PC-3 (cell line): ENCODE measurements around the gene REV1. TPM values are rescaled to one million over a fixed set of nuclear protein-coding genes. Genes with fewer than 3 reads are reported as not detected.

Experiments used
- ATAC-seq: fragments of 200-7000 bp; cut with Tn5 transposase; 2 replicates; pipeline ENCODE4 v1.9.1; 2020; ENCODE audit warnings: mild to moderate bottlenecking, moderate library complexity
- BruUV-seq: library from RNA; stranded (reverse); fragments of 400-500 nt; replicated peaks from 2 replicates; lab custom pipeline; 2021; lab: Mats Ljungman, UMichigan
- CTCF ChIA-PET: fragments of 300-600 bp; sonication (Branson Sonifier 250); formaldehyde crosslinking; loops from one replicate; lab custom pipeline; 2022; ENCODE audit warnings: antibody characterized with exemption; lab: Charles Lee
- POLR2A ChIA-PET: fragments of 300-600 bp; sonication (Branson Sonifier 250); formaldehyde crosslinking; loops from one replicate; lab custom pipeline; 2022; ENCODE audit warnings: antibody characterized with exemption; ENCODE audit not compliant: unreplicated experiment; lab: Charles Lee
- DNase-seq: peaks from one replicate; pipeline ENCODE4 v3.0.0-alpha.2; 2015
- H2AFZ ChIP-seq: fragments of 300-600 bp; sonication (generic); 2 replicates; pipeline ENCODE4 v1.6.0; 2016; ENCODE audit warnings: antibody characterized with exemption, low read length
- H3F3A ChIP-seq: fragments of 300-600 bp; sonication (generic); one replicate; pipeline ENCODE4 v1.6.0; 2017; ENCODE audit warnings: antibody characterized with exemption, low read length, control low read depth, mild to moderate bottlenecking; ENCODE audit not compliant: unreplicated experiment
- H3K27ac ChIP-seq: fragments of 300-600 bp; sonication (generic); 2 replicates; pipeline ENCODE4 v1.5.1; 2016; ENCODE audit warnings: mild to moderate bottlenecking, low read length
- H3K27me3 ChIP-seq: fragments of 300-600 bp; sonication (generic); 2 replicates; pipeline ENCODE4 v1.6.1; 2016; ENCODE audit warnings: low read length, mixed read lengths
- H3K36me3 ChIP-seq: fragments of 300-600 bp; sonication (generic); 2 replicates; pipeline ENCODE4 v1.6.1; 2016; ENCODE audit warnings: low read depth, mixed run types, low read length, mixed read lengths
- H3K4me1 ChIP-seq: fragments of 300-600 bp; sonication (generic); 2 replicates; pipeline ENCODE4 v1.5.1; 2016; ENCODE audit warnings: low read length; ENCODE audit not compliant: insufficient read depth
- H3K4me2 ChIP-seq: fragments of 300-600 bp; sonication (generic); 2 replicates; pipeline ENCODE4 v1.6.0; 2016; ENCODE audit warnings: low read length
- H3K4me3 ChIP-seq: fragments of 300-600 bp; sonication (generic); 2 replicates; pipeline ENCODE4 v1.5.1; 2016; ENCODE audit warnings: mild to moderate bottlenecking, low read length, mixed read lengths
- H3K79me2 ChIP-seq: fragments of 300-600 bp; sonication (generic); 2 replicates; pipeline ENCODE4 v1.6.1; 2017; ENCODE audit warnings: low read length, mixed read lengths
- H3K9ac ChIP-seq: fragments of 300-600 bp; sonication (generic); 2 replicates; pipeline ENCODE4 v1.6.0; 2016; ENCODE audit warnings: mild to moderate bottlenecking, low read length
- H3K9me2 ChIP-seq: fragments of 300-600 bp; sonication (generic); replicated peaks from 2 replicates; pipeline ENCODE4 v1.6.1; 2016; ENCODE audit warnings: mixed run types, low read length, mixed read lengths
- H3K9me3 ChIP-seq: fragments of 300-600 bp; sonication (generic); 2 replicates; pipeline ENCODE4 v1.6.1; 2016; ENCODE audit warnings: low read length, mixed read lengths
- H4K20me1 ChIP-seq: fragments of 300-600 bp; sonication (generic); 2 replicates; pipeline ENCODE4 v1.6.1; 2016; ENCODE audit warnings: low read length, mixed read lengths
- CTCF ChIP-seq: fragments of 300-600 bp; sonication (generic); conservative IDR thresholded peaks from 2 replicates; pipeline ENCODE4 v1.5.1; 2017; ENCODE audit warnings: antibody characterized with exemption, low read depth, mild to moderate bottlenecking, low read length
- EZH2 ChIP-seq: fragments of 300-600 bp; sonication (generic); IDR thresholded peaks from one replicate; pipeline ENCODE4 v1.6.1; 2017; ENCODE audit warnings: antibody characterized with exemption, mild to moderate bottlenecking, low read length; ENCODE audit not compliant: unreplicated experiment
- EZH2phosphoT487 ChIP-seq: fragments of 300-600 bp; sonication (generic); IDR thresholded peaks from 2 replicates; pipeline ENCODE4 v1.6.1; 2018; ENCODE audit warnings: mild to moderate bottlenecking, antibody characterized with exemption, low read length, borderline replicate concordance
- intact Hi-C: fragments of 100-400 bp; cut with micrococcal nuclease; formaldehyde crosslinking; loops from 2 replicates; pipeline ENCODE4 v1.9.0; 2023
- total RNA-seq: library from RNA; depleted of rRNA; stranded (reverse); fragments of >200 nt; gene quantifications from 2 replicates; pipeline ENCODE4 v1.2.3, GENCODE V29; 2014

The REV1 gene
- total RNA-seq, 1 experiment from 2014 or later = 17.9 TPM

GRCh38 chr2:99410276-99410675 lies 79.5 kb downstream of the REV1 start:
- no peak overlapping the region for H3K9ac ChIP-seq
- ATAC-seq (no peak), DNase-seq (no peak)
- peaks cover 3% of the 10 kb centered on the region; the same call in 1 of the 2 replicates for H3K4me1 ChIP-seq
- no peaks in the 10 kb centered on the region for H4K20me1 ChIP-seq
- no peak overlapping the region for H3K4me3 ChIP-seq
- ChIA-PET CTCF (no interaction called here), POLR2A (no interaction called here)
- H3K36me3 ChIP-seq = peaks cover 39% of the 10 kb centered on the region
- H3K4me2 ChIP-seq = no peak overlapping the region
- H3F3A ChIP-seq = no peaks in the 10 kb centered on the region
- no peak overlapping the region for H2AFZ ChIP-seq
- H3K27ac ChIP-seq = no peak overlapping the region
- no peaks in the 10 kb centered on the region for H3K9me2 ChIP-seq
- TF ChIP-seq CTCF (no peak), EZH2phosphoT487 (no peak), EZH2 (no peak)
- TSS peak; percentile 18 for BruUV-seq
- H3K79me2 ChIP-seq = no peaks in the 10 kb centered on the region
- no peaks in the 10 kb centered on the region for H3K27me3 ChIP-seq
- intact Hi-C loops = no loop called here
- no peaks in the 10 kb centered on the region for H3K9me3 ChIP-seq

- CTCF ChIA-PET = no interaction called here
- no peak overlapping the region for H3K4me2 ChIP-seq
- no peaks in the 10 kb centered on the region for H3F3A ChIP-seq
- H2AFZ ChIP-seq = no peak overlapping the region
- no peak for TF ChIP-seq EZH2
- no peak for TF ChIP-seq EZH2phosphoT487
- TF ChIP-seq CTCF = no peak
- peaks cover 53% of the 10 kb centered on the region for H3K36me3 ChIP-seq
- peaks cover 29% of the 10 kb centered on the region for H3K4me1 ChIP-seq
- H3K9me2 ChIP-seq = no peaks in the 10 kb centered on the region
- no peaks in the 10 kb centered on the region for H3K79me2 ChIP-seq
- H3K4me3 ChIP-seq = no peak overlapping the region
- H4K20me1 ChIP-seq = no peaks in the 10 kb centered on the region
- H3K27ac ChIP-seq = no peak overlapping the region
- no peak for ATAC-seq
- no peaks in the 10 kb centered on the region for H3K27me3 ChIP-seq
- intact Hi-C loops = no loop called here
- BruUV-seq = no TSS peak
- no peak for DNase-seq
- no peak overlapping the region for H3K9ac ChIP-seq
- POLR2A ChIA-PET = no interaction called here
- H3K9me3 ChIP-seq = no peaks in the 10 kb centered on the region
Observed at GRCh38 chr2:99406137-99406536, 83.7 kb downstream of the REV1 start.

GRCh38 chr2:99404797-99405669 lies 84.8 kb downstream of the REV1 start:
- no peaks in the 10 kb centered on the region for H3K9me2 ChIP-seq
- no peak overlapping the region for H3K4me3 ChIP-seq
- no peaks in the 10 kb centered on the region for H3K79me2 ChIP-seq
- CTCF ChIA-PET = no interaction called here
- H3K36me3 ChIP-seq = peaks cover 55% of the 10 kb centered on the region
- intact Hi-C loops = no loop called here
- peak overlapping the region; percentile 53 for H3K27ac ChIP-seq
- H4K20me1 ChIP-seq = no peaks in the 10 kb centered on the region
- H3K9ac ChIP-seq = no peak overlapping the region
- POLR2A ChIA-PET = no interaction called here
- no peak overlapping the region for H2AFZ ChIP-seq
- TF ChIP-seq EZH2 (no peak), CTCF (no peak), EZH2phosphoT487 (no peak)
- H3K4me2 ChIP-seq = peak overlapping the region; percentile 47
- no peak for DNase-seq
- no peaks in the 10 kb centered on the region for H3F3A ChIP-seq
- no peaks in the 10 kb centered on the region for H3K9me3 ChIP-seq
- no TSS peak for BruUV-seq
- no peaks in the 10 kb centered on the region for H3K27me3 ChIP-seq
- H3K4me1 ChIP-seq = peaks cover 29% of the 10 kb centered on the region
- no peak for ATAC-seq
